Stimulated activated CD4-positive, alpha-beta T cell treated with anti-CD3 and anti-CD28 coated beads, Interleukin-4, amount 100 ng/mL, for 48 hours (primary cell): ENCODE data around the gene DPP6.
"Not testable (repeated sequence)": the region's sequence is repeated elsewhere in the genome, so short reads cannot be mapped to it uniquely, and the experiment has no call there.

Experiments used
- DNase-seq, 2 donors: peaks; one replicate each; pipeline ENCODE4 v3.0.0-alpha.2; 2020; ENCODE audit warnings: low read depth in 2 of 2

Gene DPP6

GRCh38 chr7:154072395-154073181 lies 20.4 kb downstream of the DPP6 start:
- DNase-seq, result not testable (repeated sequence)

DNA sequence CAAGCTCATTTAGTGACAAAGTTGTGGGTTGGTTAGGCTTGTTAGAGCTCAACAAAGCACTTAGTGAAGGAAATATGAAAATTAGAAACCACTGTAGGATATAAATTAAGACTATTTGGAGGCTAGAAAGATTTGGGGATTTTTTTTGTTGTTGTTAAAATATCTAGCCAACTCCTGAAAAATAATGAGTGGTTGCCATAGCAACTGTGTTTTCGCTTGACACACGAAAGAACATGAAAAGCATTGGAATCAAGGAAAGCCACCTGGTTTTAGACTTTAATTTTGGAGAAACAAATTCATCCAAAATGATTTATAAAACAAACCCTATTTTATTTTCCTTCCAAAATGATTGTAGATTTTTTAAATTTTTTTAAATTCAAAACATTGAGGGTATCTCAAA lies 26.3 kb downstream of the DPP6 start:
- not testable (repeated sequence) for DNase-seq

GRCh38 chr7:154080249-154080648 lies 28.1 kb downstream of the DPP6 start:
- DNase-seq, result not testable (repeated sequence)

DNA sequence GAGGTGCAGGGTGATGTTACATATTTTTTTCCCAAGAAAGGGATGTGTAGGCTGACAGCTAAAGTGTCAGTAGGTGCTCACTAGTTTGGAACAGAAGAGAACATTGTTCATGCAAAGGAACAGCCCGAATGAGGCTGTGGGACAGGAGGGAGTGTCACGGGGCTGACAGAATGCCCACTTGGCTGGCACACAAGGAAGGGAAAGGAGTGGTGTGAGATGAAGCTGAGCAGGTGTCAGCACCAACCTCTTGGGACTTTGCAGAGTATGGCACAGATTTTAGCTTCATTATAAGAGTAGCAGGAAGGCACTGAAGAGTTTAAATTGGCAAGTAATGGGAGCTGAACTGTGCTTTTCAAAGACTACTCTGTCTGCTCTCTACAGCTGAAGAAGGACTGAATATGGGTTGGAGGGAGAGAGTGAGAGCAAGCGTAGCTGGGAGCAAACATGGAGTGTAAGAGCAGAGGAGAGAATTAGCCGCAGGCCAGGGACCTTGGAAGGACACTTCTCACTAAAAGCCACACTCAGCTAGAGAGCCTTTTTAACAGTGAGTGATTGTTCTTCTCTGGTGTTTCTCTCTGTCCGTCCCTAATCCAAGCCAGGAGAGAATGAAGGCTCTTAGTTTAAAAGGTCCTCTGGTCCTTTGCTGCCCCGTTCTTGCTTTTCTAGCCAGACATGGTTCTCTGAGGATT lies 35.0 kb downstream of the DPP6 start:
- not testable (repeated sequence) for DNase-seq

DNA sequence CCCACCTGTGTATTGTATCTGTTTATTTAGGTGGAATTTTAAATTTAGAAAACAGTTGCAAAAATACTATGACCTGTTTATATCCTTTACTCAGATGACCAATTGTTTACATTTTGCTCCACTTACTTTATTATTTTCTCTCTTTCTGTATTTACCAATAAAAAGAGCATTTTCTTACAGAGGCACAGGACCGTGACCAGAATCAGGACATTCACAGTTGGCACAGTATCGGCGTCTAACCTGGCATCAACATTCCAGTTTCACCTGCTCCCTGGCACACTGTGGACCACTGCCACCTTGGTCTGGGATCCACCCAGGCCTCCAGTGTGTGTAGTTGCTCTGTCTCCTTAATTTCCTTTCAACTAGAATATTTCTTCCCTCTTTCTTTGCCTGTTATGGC lies 39.9 kb downstream of the DPP6 start:
- DNase-seq, result not testable (repeated sequence)

DNA sequence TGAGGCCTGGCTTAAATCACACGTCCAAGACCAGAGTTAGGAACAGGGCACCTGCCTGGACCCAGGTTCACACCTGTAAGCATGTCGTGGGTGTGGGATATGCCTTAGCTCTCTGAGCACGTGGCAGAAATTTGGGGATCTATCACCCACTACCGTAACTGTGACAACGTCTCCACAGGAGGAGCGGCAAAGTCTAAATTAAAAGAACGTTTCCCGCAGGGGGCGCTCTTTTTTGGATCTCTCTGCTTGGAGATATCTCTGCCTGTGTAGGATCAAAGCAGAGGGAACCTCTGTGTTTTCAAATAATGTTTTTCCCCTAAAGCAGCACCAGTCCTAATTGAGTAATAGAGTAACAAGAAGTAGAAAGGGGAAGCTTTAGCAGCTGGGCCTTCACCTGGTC lies 43.0 kb downstream of the DPP6 start:
- DNase-seq, result not testable (repeated sequence)

- DNase-seq, result not testable (repeated sequence)
Measured at GRCh38 chr7:154105063-154105462, 52.9 kb downstream of the DPP6 start.

DNA sequence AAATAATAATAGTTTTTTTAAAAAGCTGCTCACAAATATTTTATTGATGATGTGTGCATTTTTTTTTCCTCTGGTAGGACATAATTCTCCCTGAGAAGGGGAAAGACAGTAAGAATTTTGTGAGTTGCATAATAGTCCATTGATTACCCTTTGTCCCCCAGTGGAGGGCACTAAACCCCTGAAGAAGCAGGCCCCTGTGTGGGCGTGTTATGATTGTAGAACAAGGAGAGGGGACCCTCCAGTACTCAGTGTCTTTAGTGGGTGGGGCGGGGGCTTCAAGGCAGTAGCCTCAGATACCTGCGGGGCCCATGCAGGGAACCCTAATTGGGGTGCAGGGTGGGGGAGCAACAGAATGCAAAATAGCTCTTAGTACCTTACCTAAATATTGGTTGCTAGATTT lies 57.4 kb downstream of the DPP6 start:
- DNase-seq, result not testable (repeated sequence)

GRCh38 chr7:154113732-154114351 lies 61.6 kb downstream of the DPP6 start:
- DNase-seq, result not testable (repeated sequence)

DNA sequence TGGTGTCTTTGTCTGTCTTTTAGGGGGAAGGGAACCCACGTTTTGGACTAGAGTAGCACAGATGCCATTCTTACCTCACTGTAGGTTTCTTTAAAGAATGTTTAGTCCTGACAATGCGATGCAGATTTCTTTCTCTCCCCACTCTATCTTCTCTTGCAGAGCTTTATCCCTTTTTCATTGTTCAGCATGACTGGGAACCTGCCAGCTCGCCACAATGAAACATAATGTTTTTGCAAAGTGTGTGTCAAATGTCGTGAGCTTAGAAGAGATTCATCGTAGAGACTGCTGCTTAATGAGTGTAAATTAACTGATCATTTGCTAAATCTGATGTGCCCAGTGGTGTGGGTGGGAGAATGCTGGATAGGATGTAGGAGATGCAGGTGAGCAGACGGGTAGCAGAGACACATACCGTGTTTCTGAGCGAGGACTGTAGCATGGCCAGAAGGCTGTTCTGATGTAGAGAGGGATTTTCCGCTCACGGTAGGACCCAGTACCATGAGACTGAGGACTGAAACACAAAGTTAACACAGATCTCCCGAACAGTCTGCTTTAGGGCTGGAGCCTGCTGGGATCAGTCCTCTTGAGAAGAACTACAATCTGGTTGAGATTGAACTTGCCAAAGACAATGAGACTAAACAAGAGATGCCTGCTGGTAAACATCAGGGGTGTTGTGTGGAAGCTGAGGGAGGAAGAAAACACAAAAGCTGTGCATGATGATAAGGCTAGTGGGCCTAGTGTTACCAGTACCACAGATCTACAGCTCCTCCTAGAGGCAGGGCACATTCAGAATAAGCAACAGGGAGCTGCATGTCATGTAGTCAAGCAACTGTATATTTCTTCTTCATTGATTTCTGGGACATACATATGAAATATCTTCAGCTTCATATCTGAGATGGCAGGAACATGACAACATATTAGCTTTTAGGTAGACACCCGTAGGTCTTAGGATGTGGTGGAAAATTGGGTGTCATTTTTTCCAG lies 65.5 kb downstream of the DPP6 start:
- DNase-seq, result not testable (repeated sequence)

- not testable (repeated sequence) for DNase-seq
Measured at GRCh38 chr7:154120825-154121224, 68.6 kb downstream of the DPP6 start.

DNA sequence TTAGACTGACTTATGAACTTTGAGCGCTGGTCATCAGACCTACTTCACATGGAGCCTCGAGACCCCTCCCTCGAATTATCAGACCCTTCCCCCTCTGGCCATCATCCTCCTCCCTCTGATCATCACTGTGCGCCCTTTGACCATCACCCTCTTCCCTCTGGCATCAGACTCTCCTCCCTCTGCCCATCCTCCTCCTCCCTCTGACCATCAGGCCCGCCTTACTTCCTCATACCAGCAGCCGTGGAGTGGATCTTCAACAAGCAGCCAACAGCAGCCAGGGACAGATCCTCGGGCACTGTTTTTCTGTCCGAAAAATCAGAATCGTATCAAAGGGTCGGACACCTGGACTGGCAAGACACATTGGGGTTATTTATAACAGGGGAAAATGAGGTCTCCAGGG lies 70.5 kb downstream of the DPP6 start:
- DNase-seq, result not testable (repeated sequence)

GRCh38 chr7:154123397-154123796 lies 71.2 kb downstream of the DPP6 start:
- not testable (repeated sequence) for DNase-seq

- not testable (repeated sequence) for DNase-seq
Measured at GRCh38 chr7:154129142-154129541, 76.9 kb downstream of the DPP6 start.

- not testable (repeated sequence) for DNase-seq
Measured at GRCh38 chr7:154132617-154133016, 80.4 kb downstream of the DPP6 start.

DNA sequence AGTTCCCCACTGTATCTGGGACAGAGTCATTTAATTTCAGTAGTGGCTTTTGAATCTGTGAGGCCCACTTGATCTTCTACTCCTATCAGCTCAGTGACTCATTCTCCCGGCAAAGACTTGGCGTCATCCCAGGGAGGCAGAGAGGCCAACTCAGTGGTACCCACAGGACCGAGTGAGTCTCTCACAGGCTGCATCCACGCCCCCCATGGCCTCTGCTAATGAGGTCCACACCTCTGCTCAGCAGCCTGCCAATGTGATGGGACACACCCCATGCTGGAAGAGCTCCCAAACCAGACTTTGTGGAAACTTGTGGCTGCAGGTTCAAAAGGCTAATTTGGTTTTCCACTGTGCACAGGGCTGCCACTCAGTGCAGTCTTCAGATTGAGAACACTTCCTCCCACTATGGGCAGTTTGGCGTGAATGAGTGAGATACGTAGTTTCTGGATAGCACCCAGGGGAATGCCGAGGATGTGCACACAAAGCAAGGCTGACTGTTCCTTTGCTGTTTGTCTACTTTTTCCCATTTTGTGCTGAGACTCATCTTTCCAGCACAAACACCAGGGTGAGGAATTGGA lies 81.6 kb downstream of the DPP6 start:
- DNase-seq, result not testable (repeated sequence)

DNA sequence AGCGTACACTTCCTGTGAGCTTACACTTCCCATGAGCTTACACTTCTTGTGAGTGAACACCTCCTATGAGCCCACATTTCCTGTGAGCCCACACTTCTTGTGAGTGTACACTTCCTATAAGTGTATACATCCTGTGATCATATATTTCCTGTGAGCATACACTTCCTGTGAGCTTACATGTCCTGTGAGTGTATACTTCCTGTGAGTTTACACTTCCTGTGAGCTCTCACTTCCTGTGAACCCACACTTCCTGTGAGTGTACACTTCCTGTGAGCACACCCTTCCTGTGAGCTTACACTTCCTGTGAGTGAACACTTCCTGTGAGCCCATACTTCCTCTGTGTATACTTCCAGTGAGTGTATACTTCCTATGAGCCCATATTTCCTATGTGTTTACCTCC lies 82.5 kb downstream of the DPP6 start:
- DNase-seq, result not testable (repeated sequence)

GRCh38 chr7:154135646-154136045 lies 83.4 kb downstream of the DPP6 start:
- DNase-seq, result not testable (repeated sequence)

DNA sequence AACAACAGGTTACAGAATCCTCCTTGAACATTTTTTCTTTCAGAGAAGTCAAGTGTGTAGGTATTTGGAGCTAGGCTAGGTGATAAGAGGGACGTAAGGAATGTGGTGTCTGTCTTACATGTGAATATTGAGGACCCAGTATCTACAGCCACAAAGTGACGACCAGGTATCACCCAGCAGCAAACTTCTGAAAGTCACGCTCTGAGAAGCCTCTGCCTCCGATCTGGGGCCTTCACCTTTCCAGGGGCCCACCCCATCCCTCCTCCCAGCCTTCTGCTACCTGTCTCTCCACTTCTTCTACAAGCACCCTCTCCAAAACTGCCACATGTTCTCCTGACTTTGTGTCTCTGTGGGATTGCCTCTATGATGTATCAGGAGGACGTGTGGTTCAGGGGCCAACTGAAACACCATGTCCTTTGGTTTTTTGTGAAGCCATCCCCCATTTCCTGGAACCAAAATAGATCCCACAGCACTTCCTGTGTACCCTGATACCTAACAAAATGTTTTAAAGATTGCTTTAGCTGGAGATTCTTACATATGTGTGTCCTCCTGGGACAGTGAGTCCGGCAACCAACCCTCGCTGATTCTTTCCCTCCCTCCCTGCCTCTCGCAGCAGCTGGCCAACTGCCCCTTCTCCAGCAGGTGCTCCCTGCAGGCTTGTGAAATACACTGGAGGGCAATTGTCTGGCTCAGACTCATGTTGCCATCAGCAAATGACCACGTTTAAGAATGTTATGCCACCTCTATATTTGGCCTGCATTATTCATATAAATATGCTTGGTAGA lies 93.9 kb downstream of the DPP6 start:
- not testable (repeated sequence) for DNase-seq

DNA sequence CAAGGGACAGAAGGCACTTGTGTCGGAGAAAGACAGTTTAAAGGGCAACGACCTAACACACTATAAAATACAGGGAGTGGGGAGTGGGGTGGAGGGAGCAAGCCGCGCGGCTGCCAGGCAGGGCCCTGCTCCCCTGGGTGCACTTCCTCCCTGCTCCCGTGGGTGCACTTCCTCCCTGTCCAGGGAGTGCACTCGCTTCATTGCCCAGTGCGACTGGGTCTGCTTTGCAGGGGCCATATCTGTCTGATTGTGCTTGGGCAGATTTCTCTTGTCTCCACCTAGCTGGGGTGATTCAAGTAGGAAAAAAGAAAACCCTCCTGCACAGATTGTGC lies 94.5 kb downstream of the DPP6 start:
- DNase-seq, result not testable (repeated sequence)
